NCI-H1436 treated with DMSO at 0.1 percent for 48 hours (cell line): ENCODE results near the gene PYROXD2.

Experiments
- DNase-seq: peaks from one replicate; lab custom pipeline; 2025; lab: John Stamatoyannopoulos, UW

Gene PYROXD2

DNA sequence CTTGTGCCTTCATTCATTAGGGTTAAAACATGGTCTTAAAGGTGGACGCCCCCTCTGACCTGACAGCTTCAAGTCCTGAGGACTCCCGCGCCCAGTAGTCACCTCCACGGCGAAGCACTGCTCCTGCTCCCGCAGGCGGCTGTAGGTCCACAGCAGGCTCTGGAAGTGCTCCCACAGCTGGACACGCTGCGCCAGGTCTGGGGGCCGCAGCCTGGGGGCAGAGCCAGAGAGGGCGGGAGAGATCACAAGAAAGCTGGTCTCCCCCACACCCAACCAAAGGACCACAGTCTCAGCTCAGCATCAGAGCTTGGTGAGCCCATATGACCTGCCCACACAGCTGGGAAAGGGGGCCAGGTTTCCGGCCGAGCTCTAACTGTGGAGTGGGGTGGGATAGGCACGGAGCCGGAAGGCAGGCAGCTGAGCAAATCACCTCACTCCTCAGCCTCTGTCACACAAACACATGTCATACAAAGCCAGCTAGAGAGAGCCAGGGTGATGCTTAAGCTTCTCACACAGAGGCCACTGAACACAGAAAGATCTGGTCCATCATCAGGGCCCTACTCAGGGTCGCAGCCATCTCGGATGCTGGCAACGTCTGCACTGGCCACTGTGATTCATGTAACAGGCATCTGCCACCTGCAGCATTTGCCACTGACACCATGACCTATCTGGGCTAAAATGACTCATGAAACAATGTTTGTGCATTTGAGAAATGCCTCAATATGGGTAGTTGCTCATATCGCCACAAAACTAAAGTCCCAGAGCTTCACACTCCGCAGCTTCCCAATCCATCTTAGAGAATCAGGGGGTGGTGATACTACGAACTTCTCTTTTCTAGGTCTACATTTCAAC, 19.1 kb upstream of the PYROXD2 start:
- DNase-seq = no peak

- no peak for DNase-seq
Measured at GRCh38 chr10:98433371-98433770, 18.4 kb upstream of the PYROXD2 start.

DNA sequence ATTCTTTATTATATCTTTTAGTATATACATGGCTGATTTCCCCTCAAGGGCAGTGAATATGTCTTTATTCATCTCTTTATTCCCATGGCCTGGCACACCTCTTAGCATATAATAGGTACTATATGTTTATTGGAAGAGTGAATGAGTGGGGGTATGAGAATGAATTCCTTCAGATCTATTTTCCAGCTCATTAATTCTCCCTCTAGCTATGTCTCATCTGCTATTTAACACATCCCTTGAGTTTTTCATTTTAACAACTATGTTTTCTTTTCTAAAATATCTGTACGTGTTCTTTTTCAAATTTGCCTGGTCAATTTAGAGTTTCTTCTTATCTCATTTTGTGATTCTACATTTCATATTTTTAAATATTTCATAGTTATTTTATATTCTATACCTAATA, 17.3 kb upstream of the PYROXD2 start:
- no peak for DNase-seq

- DNase-seq = no peak
Measured at GRCh38 chr10:98431016-98431415, 16.0 kb upstream of the PYROXD2 start.

DNA sequence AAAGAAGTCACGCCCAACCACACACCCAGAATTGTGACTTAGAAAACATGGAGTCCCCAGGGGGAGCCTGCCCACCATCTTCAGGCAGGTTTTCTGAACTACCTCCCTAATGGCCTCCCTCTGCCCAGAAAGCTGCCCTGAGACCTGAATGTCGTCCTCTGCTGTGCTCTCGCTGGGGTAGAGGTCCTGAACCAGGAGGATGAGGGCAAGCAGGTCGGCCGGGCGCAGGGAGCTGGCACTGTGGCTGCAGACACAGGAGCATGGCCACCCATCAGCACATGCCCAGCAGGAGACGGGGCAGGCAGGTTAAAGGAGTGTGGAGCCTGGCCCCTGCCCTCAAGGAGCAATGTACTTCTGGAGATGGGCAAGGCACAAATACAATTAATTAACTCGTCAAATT, 15.4 kb upstream of the PYROXD2 start:
- no peak for DNase-seq

GRCh38 chr10:98429320-98430072, 14.5 kb upstream of the PYROXD2 start:
- DNase-seq = no peak

DNA sequence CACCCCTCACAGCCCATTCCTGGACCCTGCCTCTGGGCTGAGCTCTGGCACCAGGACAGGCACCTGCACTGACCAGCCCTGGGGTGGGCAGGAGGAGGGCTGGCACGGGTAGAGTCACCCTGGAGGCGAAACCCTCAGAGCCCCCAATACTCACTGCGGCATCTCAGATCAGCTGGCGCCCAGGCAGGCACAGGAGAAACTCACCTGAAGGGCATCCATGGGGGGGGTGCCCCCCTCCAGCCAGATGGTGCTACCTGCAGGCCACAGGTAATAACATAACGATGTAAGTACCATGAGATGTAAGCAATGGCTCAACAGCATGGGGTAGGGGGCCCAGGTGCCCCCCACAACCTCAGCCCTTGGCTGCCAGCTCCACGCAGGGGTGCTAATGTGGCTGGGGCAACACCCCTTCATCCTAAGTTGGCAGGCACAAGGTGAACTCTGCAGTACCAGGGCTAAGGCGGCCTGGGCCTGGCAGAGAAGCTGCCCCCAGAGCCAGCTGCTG, 12.1 kb upstream of the PYROXD2 start:
- DNase-seq = no peak

GRCh38 chr10:98425511-98426352, 10.8 kb upstream of the PYROXD2 start:
- DNase-seq = no peak

GRCh38 chr10:98424295-98425254, 9.6 kb upstream of the PYROXD2 start:
- DNase-seq = no peak

DNA sequence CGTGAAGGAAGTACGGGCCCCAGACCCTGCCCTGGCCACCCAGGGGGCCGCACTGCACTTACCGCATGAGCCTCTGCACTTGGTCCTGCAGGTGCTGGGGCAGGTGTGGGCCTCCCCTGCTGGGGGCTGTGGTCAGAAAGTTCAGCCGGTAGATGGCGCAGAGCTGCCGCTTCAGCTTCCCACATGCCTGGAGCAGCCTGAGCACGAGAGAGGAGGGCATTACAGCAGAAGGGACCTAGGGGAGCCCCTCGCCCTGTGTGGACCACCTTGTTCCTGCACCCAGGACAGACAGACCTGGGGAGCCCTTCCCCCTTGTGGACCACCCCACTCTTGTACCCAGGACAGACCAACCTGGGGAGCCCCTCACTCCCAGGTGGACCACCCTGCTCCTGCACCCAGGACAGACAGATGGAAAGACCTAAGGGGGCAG, 8.7 kb upstream of the PYROXD2 start:
- DNase-seq = no peak

- DNase-seq = no peak
Measured at GRCh38 chr10:98422182-98422581, 7.2 kb upstream of the PYROXD2 start.

DNA sequence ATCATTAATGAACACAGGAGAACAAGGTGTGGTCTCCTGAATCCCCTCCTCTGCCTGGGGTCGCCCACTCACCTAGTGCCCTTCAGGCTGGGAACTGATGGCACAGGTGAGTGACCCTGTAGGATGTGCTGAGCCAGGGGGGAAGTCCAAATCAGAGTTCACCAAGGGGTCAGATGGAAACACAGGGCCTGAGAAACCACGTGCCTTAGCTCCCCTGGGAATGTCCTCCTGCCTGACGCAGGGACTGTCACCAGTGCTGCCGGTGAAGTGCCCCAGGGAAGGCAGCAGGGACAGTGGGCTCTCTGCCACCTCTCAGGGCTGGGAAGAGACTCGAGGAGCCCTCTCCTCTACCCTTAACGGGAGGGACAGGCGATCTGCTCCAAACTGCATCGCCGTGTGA, 5.8 kb upstream of the PYROXD2 start:
- no peak for DNase-seq

DNA sequence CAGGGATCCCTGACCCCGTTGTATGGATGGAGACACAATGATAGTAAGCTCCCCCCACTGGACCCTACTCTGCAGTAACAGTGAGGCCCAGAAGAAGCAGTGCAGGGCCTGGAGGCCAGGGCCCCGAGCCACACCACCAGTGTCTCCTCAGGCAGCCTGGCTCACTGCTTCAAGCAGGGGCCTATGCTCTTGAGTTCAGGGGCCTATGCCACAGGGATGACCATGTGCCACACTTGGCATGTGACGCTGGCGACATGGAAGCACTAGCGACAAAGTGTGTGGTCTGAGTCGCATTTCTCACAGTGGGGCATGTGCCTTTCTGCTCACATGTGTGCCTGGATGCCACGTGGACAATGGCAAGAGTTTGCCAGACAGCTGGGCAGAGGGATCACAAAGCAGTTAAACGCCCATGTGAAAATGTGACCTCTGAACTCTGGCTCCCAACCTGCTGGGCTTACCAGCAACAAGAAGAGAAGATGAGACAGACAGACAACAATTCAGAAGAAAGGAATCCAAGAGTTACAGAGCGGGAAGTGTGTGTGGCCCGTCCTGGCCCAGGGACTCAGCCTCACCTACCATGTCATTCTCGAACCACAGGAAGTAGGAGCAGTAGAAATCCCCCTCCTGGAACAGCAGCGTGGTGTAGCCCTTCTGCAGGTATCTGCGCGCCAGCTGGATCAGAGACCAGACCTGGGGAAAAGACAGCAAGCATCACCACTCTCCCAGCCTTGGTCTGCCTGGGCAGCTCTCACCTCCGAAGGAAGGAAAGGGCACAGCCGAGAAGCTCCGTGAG, 4.7 kb upstream of the PYROXD2 start:
- no peak for DNase-seq

GRCh38 chr10:98418665-98419468, 3.9 kb upstream of the PYROXD2 start:
- no peak for DNase-seq

GRCh38 chr10:98417973-98418664, 3.1 kb upstream of the PYROXD2 start:
- no peak for DNase-seq

DNA sequence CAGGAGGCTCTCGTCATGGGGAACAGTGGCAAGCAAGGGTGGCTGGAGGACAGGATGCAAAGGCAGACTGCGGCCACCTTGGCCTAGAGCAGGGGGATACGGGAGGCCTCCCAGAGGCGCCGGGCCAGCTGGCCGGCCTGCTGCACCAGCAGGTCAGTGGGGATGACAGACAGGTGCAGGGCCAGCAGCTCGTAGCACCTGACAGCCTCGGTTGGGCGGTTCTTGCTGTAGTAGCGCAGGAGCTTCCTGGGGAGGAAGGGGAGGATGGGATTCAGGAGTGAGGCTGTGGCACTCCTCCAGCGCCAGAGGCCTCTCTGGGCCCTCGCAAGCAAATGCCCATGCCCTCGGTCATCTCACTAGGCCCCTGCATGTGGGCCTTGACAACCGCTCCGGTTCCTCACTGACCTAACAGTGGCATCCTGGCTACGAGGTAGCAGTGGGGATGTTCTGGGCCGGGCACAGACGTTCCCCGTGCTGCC, 2.5 kb upstream of the PYROXD2 start:
- DNase-seq = no peak

DNA sequence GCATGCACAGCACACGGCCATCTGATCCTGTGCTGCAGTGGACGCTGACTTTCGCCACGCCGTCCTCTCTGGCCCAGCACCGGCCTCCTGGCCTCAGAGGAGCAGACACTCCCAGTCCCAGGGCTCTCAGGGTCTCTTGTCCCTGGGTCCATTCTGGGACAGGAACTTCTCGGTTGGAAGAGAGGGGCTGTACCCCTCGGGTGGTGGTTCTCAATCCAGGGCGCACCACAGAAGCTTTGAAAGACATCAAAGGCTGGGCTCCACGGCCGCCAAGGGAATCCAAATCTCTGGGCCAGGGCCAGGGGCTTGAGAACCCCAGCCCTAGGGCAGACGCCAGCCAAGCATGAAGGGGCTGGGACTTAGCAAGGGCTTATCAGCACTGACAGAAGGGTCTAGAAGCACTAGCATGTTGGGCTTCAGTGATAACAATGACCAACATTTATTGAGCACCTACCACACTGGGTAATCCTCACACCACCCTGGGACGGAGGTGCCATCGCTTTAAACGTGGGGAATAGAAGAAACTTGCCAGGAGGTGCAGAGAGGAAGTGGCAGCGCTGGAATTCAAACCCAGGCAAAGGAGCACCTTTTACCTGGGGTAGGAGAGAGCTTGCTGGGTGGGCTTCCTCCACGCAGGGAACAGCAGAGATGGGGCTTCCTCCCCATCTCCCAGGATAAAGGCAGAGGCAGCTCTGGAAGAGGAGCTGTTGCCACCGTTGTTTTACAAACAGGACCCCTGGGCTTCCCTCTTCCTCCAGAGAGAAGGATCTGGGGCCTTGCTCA, 1.8 kb upstream of the PYROXD2 start:
- no peak for DNase-seq

DNA sequence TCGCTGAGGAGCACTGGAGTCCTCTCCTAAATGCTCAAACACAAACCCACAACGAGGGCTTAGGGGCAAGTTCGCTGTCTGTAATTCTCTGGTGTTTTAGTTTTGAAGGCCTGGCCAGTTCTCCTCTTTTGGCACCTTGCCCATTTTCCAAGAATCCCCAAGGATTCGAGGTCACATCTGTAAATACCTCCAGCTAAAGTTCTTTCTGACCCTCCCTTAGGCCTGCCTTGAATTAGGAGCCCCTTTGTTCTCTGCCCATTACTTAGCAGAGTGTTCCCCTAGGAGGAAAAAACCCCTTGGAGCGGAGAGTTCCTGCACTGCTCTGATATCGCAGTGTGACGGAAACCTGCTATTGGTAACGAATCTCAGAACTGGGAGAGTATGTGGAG, 743 bp upstream of the PYROXD2 start:
- no peak for DNase-seq
